HUES48 (cell line): Measurements from ENCODE around the gene SELENOI.

Experiments
- H3K27ac ChIP-seq: one replicate; pipeline ENCODE4 v1.7.0; 2013; ENCODE audit warnings: low read depth, low read length, inconsistent platforms
- H3K27me3 ChIP-seq: 2 replicates; pipeline ENCODE4 v1.6.1; 2013; ENCODE audit warnings: mild to moderate bottlenecking, low read length; ENCODE audit not compliant: control insufficient read depth, insufficient read depth
- H3K36me3 ChIP-seq: 2 replicates; pipeline ENCODE4 v1.6.1; 2013; ENCODE audit warnings: low read length; ENCODE audit not compliant: control insufficient read depth, insufficient read depth
- H3K4me1 ChIP-seq: 2 replicates; pipeline ENCODE4 v1.6.1; 2013; ENCODE audit warnings: mild to moderate bottlenecking, low read length; ENCODE audit not compliant: control insufficient read depth, insufficient read depth
- H3K4me3 ChIP-seq: 2 replicates; pipeline ENCODE4 v1.5.1; 2013; ENCODE audit warnings: mild to moderate bottlenecking, low read depth, low read length
- H3K9ac ChIP-seq: 2 replicates; pipeline ENCODE4 v1.6.1; 2013; ENCODE audit warnings: mild to moderate bottlenecking, low read depth, low read length, moderate library complexity
- H3K9me3 ChIP-seq: 2 replicates; pipeline ENCODE4 v1.6.1; 2013; ENCODE audit warnings: low read length; ENCODE audit not compliant: control insufficient read depth, insufficient read depth

The SELENOI gene

GRCh38 chr2:26435106-26435505, 89.2 kb downstream of the SELENOI start:
- H3K27me3 ChIP-seq, result no peaks in the 10 kb centered on the region
- H3K9ac ChIP-seq, result no peak overlapping the region
- H3K4me1 ChIP-seq, result no peaks in the 10 kb centered on the region
- H3K4me3 ChIP-seq, result no peak overlapping the region
- no peak overlapping the region for H3K27ac ChIP-seq
- no peaks in the 10 kb centered on the region for H3K9me3 ChIP-seq
- H3K36me3 ChIP-seq, result no peaks in the 10 kb centered on the region

- no peak overlapping the region for H3K4me3 ChIP-seq
- no peak overlapping the region for H3K9ac ChIP-seq
- no peaks in the 10 kb centered on the region for H3K9me3 ChIP-seq
- H3K4me1 ChIP-seq, result no peaks in the 10 kb centered on the region
- H3K27ac ChIP-seq, result no peak overlapping the region
- H3K36me3 ChIP-seq, result no peaks in the 10 kb centered on the region
- H3K27me3 ChIP-seq, result no peaks in the 10 kb centered on the region
Observed at GRCh38 chr2:26438526-26438925, 92.6 kb downstream of the SELENOI start.

- Histone ChIP-seq H3K27me3 (no peaks in the 10 kb centered on the region), H3K9me3 (no peaks in the 10 kb centered on the region), H3K4me1 (no peaks in the 10 kb centered on the region), H3K9ac (no peak overlapping the region), H3K27ac (no peak overlapping the region), H3K36me3 (no peaks in the 10 kb centered on the region), H3K4me3 (no peak overlapping the region)
Observed at GRCh38 chr2:26438926-26439325, 93.0 kb downstream of the SELENOI start.

GRCh38 chr2:26442301-26442700, 96.4 kb downstream of the SELENOI start:
- Histone ChIP-seq H3K4me1 (no peaks in the 10 kb centered on the region), H3K9me3 (no peaks in the 10 kb centered on the region), H3K9ac (no peak overlapping the region), H3K4me3 (no peak overlapping the region), H3K27me3 (no peaks in the 10 kb centered on the region), H3K27ac (no peak overlapping the region), H3K36me3 (no peaks in the 10 kb centered on the region)

GRCh38 chr2:26442707-26443106, 96.8 kb downstream of the SELENOI start:
- no peak overlapping the region for H3K4me3 ChIP-seq
- no peaks in the 10 kb centered on the region for H3K9me3 ChIP-seq
- no peaks in the 10 kb centered on the region for H3K27me3 ChIP-seq
- no peak overlapping the region for H3K27ac ChIP-seq
- H3K36me3 ChIP-seq, result no peaks in the 10 kb centered on the region
- no peak overlapping the region for H3K9ac ChIP-seq
- no peaks in the 10 kb centered on the region for H3K4me1 ChIP-seq

- Histone ChIP-seq H3K36me3 (no peaks in the 10 kb centered on the region), H3K9ac (no peak overlapping the region), H3K27ac (no peak overlapping the region), H3K4me3 (no peak overlapping the region), H3K27me3 (no peaks in the 10 kb centered on the region), H3K4me1 (no peaks in the 10 kb centered on the region), H3K9me3 (no peaks in the 10 kb centered on the region)
Observed at GRCh38 chr2:26444236-26444635, 98.3 kb downstream of the SELENOI start.
